Measurements from ENCODE around the gene ASCL3. TPM values are rescaled to one million over a fixed set of nuclear protein-coding genes. Genes with fewer than 3 reads are reported as not detected.
"Not testable (repeated sequence)": the region's sequence is repeated elsewhere in the genome, so short reads cannot be mapped to it uniquely, and the experiment has no call there.

ASCL3 gene
- total RNA-seq, 2 donors from 2014 or later, result not detected

DNA sequence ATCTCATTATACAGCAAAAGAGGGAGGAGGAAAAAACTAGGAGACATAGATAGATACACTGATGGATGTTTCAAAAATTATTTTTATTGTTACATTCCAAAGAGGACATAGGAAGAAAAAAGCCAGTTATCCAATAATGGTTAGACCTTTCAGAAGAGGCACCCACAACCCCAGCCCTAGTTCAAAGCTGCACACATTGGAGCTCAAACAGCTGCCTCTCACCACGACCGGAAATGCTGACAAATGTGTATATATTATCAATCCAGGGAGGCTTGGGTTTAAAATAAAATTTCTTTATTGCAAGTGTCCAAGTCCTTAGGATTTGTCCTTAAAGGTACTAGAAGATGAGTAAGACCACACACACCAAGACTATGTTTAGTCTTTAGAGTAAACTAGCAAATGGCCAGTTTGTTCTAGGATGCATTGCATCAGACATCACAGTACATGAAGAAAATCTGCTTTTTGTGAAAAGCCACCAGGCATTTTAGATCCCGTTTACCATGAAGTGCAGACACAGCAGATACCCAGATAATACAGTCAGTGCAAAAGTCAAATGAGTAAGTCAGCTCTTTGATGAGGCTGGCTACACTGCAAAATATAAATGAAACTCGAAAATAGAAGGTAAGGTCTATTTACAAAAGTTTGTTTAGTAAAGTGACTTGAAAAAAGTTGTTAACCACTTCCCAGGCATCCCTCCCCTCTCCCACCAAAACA, 4.6 kb upstream of the ASCL3 start:
- ATAC-seq (ENCODE audit: insufficient number of reproducible peaks, low FRiP score, low read depth) (no peak), DNase-seq (ENCODE audit: low spot score) (no peak)
- TF ChIP-seq CTCF (IDR thresholded peaks at IDR 0.05), result no peak
- Histone ChIP-seq H3K9me3 (no peaks in the 10 kb centered on the region), H3K27me3 (replicated peaks; ENCODE audit: insufficient read depth) (no peaks in the 10 kb centered on the region), H3K36me3 (peaks cover 21% of the 10 kb centered on the region), H3K27ac (no peak overlapping the region), H3K4me3 (no peak overlapping the region), H3K4me1 (ENCODE audit: control insufficient read depth in 1 of 2, low read depth in 2 of 2) (no peaks in the 10 kb centered on the region)

- Histone ChIP-seq H3K36me3 (no peaks in the 10 kb centered on the region), H3K9me3 (no peaks in the 10 kb centered on the region), H3K4me1 (ENCODE audit: control insufficient read depth in 1 of 2, low read depth in 2 of 2) (no peaks in the 10 kb centered on the region), H3K27me3 (replicated peaks; ENCODE audit: insufficient read depth) (no peaks in the 10 kb centered on the region), H3K4me3 (no peak overlapping the region), H3K27ac (no peak overlapping the region)
- no peak for ATAC-seq (ENCODE audit: insufficient number of reproducible peaks, low FRiP score, low read depth)
- TF ChIP-seq CTCF (IDR thresholded peaks at IDR 0.05), result no peak
- DNase-seq (ENCODE audit: low spot score), result no peak
These were observed 1.3 kb downstream of the ASCL3 start for GRCh38 chr11:8941341-8942103.

- Histone ChIP-seq H3K27me3 (replicated peaks; ENCODE audit: insufficient read depth) (no peaks in the 10 kb centered on the region), H3K9me3 (no peaks in the 10 kb centered on the region), H3K36me3 (no peaks in the 10 kb centered on the region), H3K4me3 (no peak overlapping the region), H3K27ac (no peak overlapping the region), H3K4me1 (ENCODE audit: control insufficient read depth in 1 of 2, low read depth in 2 of 2) (no peaks in the 10 kb centered on the region)
- TF ChIP-seq CTCF (IDR thresholded peaks at IDR 0.05), result no peak
- DNase-seq (ENCODE audit: low spot score) (no peak), ATAC-seq (ENCODE audit: insufficient number of reproducible peaks, low FRiP score, low read depth) (no peak)
These were observed 5.2 kb downstream of the ASCL3 start for GRCh38 chr11:8937659-8938058.

- no peaks in the 10 kb centered on the region for H3K36me3 ChIP-seq
- no peak for DNase-seq (ENCODE audit: low spot score)
- no peaks in the 10 kb centered on the region for H3K4me1 ChIP-seq (ENCODE audit: control insufficient read depth in 1 of 2, low read depth in 2 of 2)
- H3K9me3 ChIP-seq, result no peaks in the 10 kb centered on the region
- no peak for ATAC-seq (ENCODE audit: insufficient number of reproducible peaks, low FRiP score, low read depth)
- no peak overlapping the region for H3K27ac ChIP-seq
- no peak for TF ChIP-seq CTCF (IDR thresholded peaks at IDR 0.05)
- no peaks in the 10 kb centered on the region for H3K27me3 ChIP-seq (replicated peaks; ENCODE audit: insufficient read depth)
- H3K4me3 ChIP-seq, result no peak overlapping the region
These were observed 5.7 kb downstream of the ASCL3 start for GRCh38 chr11:8937159-8937558.

GRCh38 chr11:8935789-8936188, 7.0 kb downstream of the ASCL3 start:
- H3K27ac ChIP-seq; H3K36me3 ChIP-seq; H3K27me3 ChIP-seq (replicated peaks; ENCODE audit: insufficient read depth); ATAC-seq (ENCODE audit: insufficient number of reproducible peaks, low FRiP score, low read depth); H3K4me3 ChIP-seq; H3K9me3 ChIP-seq; H3K4me1 ChIP-seq (ENCODE audit: control insufficient read depth in 1 of 2, low read depth in 2 of 2); DNase-seq (ENCODE audit: low spot score): not testable (repeated sequence)

Data from thoracic aorta (tissue), 2 donors.